SK-MEL-5 (cell line): ENCODE measurements around the gene APOL5. TPM values are rescaled to one million over a fixed set of nuclear protein-coding genes. Genes with fewer than 3 reads are reported as not detected.
"Not testable (repeated sequence)": the region's sequence is repeated elsewhere in the genome, so short reads cannot be mapped to it uniquely, and the experiment has no call there.

Experiments
- DNase-seq: peaks from one replicate; pipeline ENCODE4 v3.0.0-alpha.2; 2016; ENCODE audit warnings: low read depth, low spot score
- in situ Hi-C: cut with HindIII; loops from 2 replicates; pipeline ENCODE4 v1.10.0; 2016; ENCODE audit warnings: low sequenced_read_pairs, high pct_unique_total_duplicates, low pct_unique_long_range_greater_than_20kb
- polyA plus RNA-seq, 2 experiments: library from polyadenylated mRNA; depleted of rRNA; stranded (reverse); fragments of >200 nt; gene quantifications; 2 replicates each; pipeline ENCODE4 v1.2.3, GENCODE V29; 2015
- total RNA-seq: library from RNA; depleted of rRNA; stranded (reverse); fragments of >200 nt; shearing (Covaris generic); gene quantifications from 2 replicates; pipeline ENCODE4 v1.2.3, GENCODE V29; 2014; rRNA removed

Gene APOL5
- total RNA-seq: not detected in 2 replicates
- polyA plus RNA-seq (2015; cell fraction: cytosol; rRNA removed): not detected in 2 replicates
- polyA plus RNA-seq (2015; cell fraction: nucleus; rRNA removed): not detected in 2 replicates

DNA sequence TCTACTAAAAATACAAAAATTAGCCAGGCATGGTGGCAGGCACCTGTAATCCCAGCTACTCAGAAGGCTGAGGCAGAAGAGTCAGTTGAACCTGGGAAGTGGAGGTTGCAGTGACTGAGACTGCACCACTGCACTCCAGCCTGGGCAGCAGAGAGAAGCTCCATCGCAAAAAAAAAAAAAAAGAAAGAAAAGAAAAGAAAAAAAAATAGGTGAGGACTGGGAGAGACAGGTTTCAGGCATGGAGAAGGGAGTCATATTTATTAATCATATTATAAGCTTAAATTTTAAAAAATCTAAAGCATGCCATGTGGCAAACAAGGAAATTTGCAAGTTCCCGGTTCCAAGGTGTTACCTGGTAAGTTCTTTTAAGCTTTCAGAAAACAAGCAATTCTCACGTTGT lies at the start of gene APOL5:
Gene APOL5, plus strand, starts transcription at position 301 of the 400 bp plus-strand sequence. Its CDS starts 0 bp downstream, at position 301.
- in situ Hi-C loops: no loop called here
- no peak for DNase-seq

- no peak for DNase-seq
- in situ Hi-C loops: no loop called here
Measured at GRCh38 chr22:35674335-35674734, 43.3 kb upstream of the APOL5 start.

GRCh38 chr22:35676065-35676464 lies 41.6 kb upstream of the APOL5 start:
- not testable (repeated sequence) for DNase-seq

GRCh38 chr22:35677460-35678187 lies 40.0 kb upstream of the APOL5 start:
- no peak for DNase-seq
- in situ Hi-C loops: no loop called here

More at GRCh38 chr22:35676065-35676464, 41.6 kb upstream of the APOL5 start:
- in situ Hi-C loops: not testable (repeated sequence)

DNA sequence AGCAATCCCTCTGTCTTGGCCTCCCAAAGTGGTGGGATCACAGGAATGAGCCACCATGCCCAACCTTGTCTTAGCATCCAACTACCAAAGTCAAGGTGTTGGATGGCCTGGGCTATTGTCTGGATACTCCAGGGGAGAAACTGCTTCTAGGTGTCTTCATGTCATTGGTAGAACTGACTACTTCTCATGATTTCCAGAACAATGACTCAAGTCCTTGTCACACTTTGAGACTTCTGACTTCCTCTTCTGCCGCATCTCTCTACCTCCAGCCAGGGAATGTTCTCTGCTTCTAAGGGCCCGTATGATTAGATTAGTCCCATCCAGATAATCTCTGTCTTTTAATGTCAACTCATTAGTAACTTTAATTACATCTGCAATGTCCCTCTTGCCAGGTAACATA lies 38.8 kb upstream of the APOL5 start:
- in situ Hi-C loops: no loop called here
- no peak for DNase-seq

DNA sequence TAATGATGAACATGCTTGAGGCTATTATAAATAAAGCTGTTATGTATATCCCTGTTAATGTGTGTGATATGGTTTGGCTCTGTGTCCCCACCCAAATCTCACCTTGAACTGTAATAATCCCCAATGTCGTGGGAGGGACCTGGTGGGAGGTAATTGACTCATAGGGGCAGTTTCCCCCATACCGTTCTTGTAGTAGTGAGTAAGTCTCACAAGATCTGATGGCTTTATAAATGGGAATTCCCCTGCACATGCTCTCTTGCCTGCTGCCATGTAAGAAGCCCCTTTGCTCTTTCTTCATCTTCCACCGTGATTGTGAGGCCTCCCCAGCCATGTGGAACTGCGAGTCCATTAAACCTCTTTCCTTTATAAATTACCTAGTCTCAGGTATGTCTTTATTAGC lies 38.2 kb upstream of the APOL5 start:
- DNase-seq, in situ Hi-C loops: not testable (repeated sequence)

- no peak for DNase-seq
- in situ Hi-C loops: no loop called here
Measured at GRCh38 chr22:35681454-35682052, 36.1 kb upstream of the APOL5 start.

DNA sequence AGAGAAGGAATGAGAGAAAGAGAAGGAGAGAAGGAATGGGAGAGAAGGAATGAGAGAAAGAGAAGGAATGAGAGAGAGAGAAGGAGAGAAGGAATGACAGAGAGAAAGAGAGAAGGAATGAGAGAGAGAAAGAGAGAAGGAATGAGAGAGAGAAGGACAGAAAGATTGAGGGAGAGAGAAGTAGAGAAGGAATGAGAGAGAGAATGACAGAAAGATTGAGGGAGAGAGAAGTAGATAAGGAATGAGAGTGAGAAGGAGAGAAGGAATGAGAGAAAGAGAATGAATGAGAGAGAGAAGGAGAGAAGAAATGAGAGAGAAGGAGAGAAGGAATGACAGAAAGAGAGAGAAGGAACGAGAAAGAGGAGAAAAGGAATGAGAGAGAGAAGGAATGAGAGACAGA lies 34.1 kb upstream of the APOL5 start:
- no peak for DNase-seq
- in situ Hi-C loops: no loop called here

- in situ Hi-C loops: no loop called here
- peak; percentile 58 for DNase-seq
Measured at GRCh38 chr22:35684270-35684700, 33.4 kb upstream of the APOL5 start.

- DNase-seq: no peak
- in situ Hi-C loops: no loop called here
Measured at GRCh38 chr22:35684732-35685131, 32.9 kb upstream of the APOL5 start.

DNA sequence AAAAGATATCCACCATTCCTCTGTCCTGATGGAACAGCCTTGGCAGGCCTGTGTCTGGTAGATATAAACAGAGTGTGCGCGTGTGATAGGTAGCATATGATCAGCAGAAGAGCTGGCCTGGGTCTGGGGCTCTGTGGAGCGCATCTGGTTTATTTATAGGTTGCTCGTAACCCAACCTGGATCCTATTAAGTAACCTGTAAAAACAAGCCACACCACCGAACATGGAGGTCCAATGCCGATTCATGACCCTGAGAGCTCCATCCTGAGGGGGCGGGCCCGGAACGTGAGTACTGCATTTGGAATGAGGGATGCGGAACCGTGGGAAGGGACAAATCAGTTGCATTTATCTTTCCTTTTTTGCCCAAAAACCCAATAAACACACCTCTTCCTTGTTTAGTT lies 31.9 kb upstream of the APOL5 start:
- no peak for DNase-seq
- in situ Hi-C loops: no loop called here

- no peak for DNase-seq
- in situ Hi-C loops: no loop called here
Measured at GRCh38 chr22:35686298-35686697, 31.4 kb upstream of the APOL5 start.

DNA sequence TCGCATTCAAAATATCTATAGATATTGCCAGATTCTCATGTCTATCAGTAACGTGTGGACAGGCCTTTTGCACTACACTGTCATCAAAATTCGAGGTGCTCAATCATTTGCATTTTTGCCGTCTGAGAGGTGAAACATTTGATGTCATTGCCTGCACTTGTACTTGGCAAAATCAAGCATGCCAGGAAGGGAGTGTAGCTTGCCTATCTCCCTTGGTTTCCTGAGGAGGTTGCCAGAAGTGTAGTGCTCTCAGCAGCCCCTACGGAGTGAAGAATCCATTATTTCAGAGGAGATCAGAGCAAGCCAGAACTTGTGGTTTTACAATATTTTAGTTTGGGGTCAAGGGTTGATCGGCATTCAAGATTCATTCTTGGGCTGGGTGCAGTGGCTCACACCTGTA lies 30.2 kb upstream of the APOL5 start:
- in situ Hi-C loops: no loop called here

DNA sequence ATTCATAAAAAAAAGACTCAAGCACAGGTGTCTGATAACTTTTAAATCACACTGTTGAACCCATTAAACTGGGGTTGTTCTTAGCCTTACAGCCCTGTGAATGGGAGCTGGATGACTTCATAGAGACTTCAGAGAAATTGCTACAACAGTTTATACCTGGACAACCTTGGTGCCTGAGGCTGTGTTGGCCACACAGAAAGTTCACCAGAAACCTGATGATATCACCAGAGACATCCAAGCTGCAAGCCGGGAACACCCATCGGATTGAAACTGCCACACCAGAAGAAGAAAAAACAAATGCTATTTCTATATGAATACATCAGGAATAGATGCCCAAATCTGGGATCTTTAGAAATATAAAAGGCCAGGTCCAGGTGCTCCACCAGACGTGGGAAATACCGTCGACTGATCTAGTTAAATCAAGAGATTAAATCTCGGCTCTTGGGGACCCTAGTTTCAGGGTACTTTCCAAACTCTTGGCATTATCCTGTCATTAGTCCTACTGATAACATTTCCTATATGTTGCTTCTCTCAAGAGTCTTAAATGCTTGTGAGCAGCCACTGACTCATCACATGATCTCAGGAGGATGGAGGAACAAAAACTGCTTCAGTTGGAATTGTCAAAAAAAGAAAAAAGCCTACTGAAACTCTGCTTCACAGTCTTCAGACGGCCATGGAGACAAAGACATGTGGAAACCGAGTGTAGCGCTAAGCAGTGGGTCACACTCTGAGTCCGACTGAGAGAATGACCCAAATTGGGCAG lies 28.6 kb upstream of the APOL5 start:
- in situ Hi-C loops: no loop called here
- DNase-seq: peak; percentile 13

More for the DNA sequence above, 30.2 kb upstream of the APOL5 start:
- no peak for DNase-seq

DNA sequence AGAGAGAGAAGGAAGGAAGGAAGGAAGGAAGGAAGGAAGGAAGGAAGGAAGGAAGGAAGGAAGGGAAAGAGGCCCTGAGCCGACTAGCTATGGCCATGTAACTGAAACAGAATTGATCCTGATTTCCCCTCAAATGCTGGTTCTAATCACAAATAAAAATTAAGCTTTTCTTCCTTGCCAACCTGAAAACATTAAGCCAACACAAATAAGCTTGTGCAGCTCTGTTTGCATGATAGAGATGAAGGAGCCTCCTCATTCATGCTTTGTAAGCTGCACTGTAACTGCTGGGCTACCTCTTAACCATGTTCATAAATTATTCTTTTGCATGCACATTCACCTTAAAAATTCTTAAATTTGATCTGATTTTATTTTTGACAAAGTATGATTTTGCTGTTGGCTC lies 27.7 kb upstream of the APOL5 start:
- DNase-seq: no peak
- in situ Hi-C loops: no loop called here

DNA sequence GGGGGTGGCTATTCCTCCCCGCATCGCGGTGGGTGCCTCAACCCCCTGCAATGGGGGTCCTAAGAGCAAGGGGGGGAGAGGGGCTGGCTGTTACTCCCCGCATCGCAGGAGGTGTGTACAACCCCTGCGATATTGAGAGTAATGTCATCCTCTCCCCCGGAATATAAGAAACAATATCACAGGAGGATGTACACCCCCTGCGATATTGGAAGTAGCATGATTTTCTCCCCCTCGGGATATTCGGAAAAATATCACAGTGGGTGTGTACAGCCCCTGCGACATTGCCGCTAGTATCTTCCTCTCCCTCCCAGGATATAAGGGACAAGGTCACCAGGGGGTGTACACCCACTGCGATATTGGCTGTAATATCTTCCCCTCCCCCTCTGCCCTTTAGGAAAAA lies 22.5 kb upstream of the APOL5 start:
- in situ Hi-C loops: no loop called here

GRCh38 chr22:35697142-35697541 lies 20.5 kb upstream of the APOL5 start:
- in situ Hi-C loops: no loop called here
- DNase-seq: no peak

More for the DNA sequence above, 22.5 kb upstream of the APOL5 start:
- no peak for DNase-seq

- in situ Hi-C loops, DNase-seq: not testable (repeated sequence)
Measured at GRCh38 chr22:35699852-35700251, 17.8 kb upstream of the APOL5 start.
